Central memory CD4-positive, alpha-beta T cell (primary cell): ENCODE measurements around the gene RPS5.
"Not testable (repeated sequence)": the region's sequence is repeated elsewhere in the genome, so short reads cannot be mapped to it uniquely, and the experiment has no call there.

Experiments used
- DNase-seq: peaks from one replicate; pipeline ENCODE4 v3.0.0; 2022

Gene RPS5

GRCh38 chr19:58407658-58408151 lies 20.6 kb downstream of the RPS5 start:
- no peak for DNase-seq

GRCh38 chr19:58408152-58409009 lies 21.3 kb downstream of the RPS5 start, which contains the start of gene ZNF584:
TSS of gene ZNF584 (plus strand) at chr19:58408649. CDS start at chr19:58409148, 499 bp downstream.
- DNase-seq: peak; percentile 93

- DNase-seq: no peak
Observed at GRCh38 chr19:58409010-58409790, 22.1 kb downstream of the RPS5 start.

DNA sequence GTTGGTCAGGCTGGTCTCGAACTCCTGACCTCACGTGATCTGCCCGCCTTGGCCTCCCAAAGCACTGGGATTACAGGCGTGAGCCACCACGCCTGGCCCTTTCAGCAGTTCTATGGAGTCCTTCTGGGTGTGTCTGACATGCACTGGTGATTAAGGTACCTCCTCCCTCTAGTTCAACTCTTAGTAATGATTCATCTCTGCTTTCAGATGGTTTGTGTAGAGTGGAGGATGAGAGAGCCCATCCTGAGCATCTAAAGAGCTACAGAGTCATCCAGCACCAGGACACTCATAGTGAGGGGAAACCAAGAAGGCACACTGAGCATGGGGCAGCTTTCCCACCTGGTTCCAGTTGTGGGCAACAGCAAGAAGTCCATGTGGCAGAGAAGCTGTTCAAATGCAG lies 29.5 kb downstream of the RPS5 start:
- DNase-seq: no peak

DNA sequence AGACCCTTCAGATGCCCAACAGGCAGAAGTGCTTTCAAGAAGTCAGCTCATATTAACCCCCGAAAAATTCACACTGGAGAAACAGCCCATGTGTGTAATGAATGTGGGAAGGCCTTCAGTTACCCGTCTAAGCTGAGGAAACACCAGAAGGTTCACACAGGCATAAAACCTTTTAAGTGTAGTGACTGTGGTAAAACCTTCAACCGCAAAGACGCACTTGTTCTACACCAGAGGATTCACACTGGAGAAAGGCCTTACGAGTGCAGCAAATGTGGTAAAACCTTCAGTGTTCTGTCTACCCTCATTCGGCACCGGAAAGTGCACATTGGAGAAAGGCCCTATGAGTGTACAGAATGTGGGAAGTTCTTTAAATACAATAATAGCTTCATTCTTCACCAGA lies 30.0 kb downstream of the RPS5 start:
- no peak for DNase-seq

DNA sequence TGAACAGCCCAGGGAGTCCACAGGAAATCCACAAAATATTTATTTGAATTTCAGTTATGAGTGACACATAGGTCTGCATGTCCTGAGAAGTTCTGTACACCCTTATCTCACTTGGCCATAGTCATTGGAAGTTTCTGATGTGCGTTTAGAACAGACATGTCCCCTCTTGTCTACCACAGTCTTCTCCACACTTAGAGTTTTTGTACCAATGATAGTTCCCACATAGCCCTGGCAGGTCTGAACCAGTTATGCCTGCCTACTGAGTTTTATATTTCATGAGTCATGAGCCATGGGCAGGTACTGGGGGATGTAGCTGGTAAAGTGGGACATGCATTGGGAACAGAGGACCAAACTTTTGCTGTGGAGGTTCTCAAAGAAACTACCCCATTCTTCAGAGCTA lies 41.5 kb downstream of the RPS5 start:
- no peak for DNase-seq

- DNase-seq: no peak
Observed at GRCh38 chr19:58429745-58430144, 42.7 kb downstream of the RPS5 start.

DNA sequence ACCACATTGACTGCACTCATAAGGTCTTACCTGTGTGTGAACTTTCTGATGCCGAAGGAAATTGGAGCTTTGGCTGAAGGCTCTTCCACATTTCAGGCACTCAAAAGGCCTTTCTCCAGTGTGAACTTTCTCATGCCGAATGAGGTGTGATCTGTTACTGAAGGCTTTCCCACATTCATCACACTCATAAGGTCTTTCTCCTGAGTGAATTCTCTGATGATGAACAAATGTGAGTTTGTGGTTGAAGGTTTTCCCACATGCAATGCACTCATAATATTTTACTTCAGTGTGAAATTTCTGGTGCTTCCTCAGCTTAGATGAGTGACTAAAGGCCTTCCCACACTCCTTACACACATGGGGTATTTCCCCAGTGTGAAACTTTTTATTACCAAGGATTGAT lies 47.1 kb downstream of the RPS5 start:
- no peak for DNase-seq

DNA sequence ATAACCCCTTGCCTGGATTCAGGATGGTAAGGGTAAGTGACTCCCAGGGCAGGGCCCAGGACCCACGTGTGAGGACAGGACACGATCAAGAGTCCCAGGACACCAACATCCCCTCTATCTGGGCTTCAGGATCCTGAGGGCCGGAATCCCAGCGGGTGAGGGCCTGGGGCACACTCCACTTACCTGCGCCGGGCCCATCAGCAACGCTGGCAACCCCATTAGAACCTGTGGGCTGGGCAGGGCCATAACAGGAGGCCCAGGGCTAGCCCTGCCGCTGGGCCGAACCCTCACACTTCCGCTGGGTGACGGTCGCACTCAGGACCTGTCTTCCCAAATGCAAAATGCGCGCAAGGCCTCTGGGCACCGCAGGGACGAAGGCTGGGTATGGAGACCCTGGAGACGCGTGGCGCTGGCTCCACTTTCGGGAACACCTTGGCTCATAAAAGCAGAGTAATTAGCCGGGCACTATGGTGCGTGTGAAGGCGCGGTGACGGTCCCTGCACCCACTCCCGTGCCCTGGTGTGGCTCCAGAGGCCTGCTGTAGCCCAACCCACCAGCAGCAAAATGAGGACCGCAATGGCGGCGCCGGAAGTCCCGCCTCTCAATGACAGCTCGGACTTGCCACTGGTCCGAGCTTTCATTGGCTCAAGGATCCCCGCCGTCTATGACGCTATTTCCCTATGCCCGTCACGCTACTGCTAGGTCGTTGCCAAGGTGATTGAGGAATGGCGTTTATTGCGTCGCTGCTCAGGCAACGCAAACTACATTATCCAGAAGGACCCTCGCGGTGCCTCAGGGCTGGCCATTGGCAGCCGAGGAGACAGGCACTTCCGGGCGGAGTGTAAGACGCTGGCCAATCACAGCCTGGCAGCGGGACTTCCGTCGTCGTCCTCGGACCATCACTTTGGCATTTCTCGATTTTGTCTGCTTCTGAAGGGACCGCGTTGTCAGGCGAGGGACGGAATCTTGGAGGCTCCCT lies 52.8 kb downstream of the RPS5 start, which contains the start of gene ZNF132:
ZNF132 (minus strand) TSS at position 578 of the 979 bp plus-strand sequence; CDS start at position 246, 332 bp downstream.
- DNase-seq: peak; percentile 97

GRCh38 chr19:58440556-58440955 lies 53.5 kb downstream of the RPS5 start:
- DNase-seq: no peak

- not testable (repeated sequence) for DNase-seq
Observed at GRCh38 chr19:58442986-58443385, 55.9 kb downstream of the RPS5 start.
